Esophagus squamous epithelium (tissue), 4 donors: ENCODE measurements around the gene RELN.

Source experiments
- CTCF ChIP-seq, 6 experiments: fragments of 450-650 bp in 4 of 6; fragments of 200-600 bp in 2 of 6; sonication (generic) in 2 of 6; IDR thresholded peaks; one replicate each; pipeline ENCODE4 v1.5.1; 2016 to 2019; ENCODE audit warnings: antibody characterized with exemption in 6 of 6, mild to moderate bottlenecking in 4 of 6, moderate library complexity in 4 of 6
- POLR2A ChIP-seq, 4 donors: fragments of 450-650 bp; IDR thresholded peaks; one replicate each; pipeline ENCODE4 v1.6.1; 2017; ENCODE audit warnings: antibody characterized with exemption in 4 of 4, mild to moderate bottlenecking in 4 of 4, moderate library complexity in 3 of 4

GRCh38 chr7:103423467-103424179 is 565.8 kb downstream of the RELN start:
- TF ChIP-seq CTCF (IDR thresholded peaks at IDR 0.05) (no peak), POLR2A (IDR thresholded peaks at IDR 0.05) (no peak)
